A549 treated with DMSO at 1 μM for 4 hours (cell line): ENCODE data around the gene DALRD3. TPM values are rescaled to one million over a fixed set of nuclear protein-coding genes. Genes with fewer than 3 reads are reported as not detected.

ENCODE experiments used
- total RNA-seq: library from RNA; stranded (reverse); fragments of 200-300 nt; extraction: Qiagen RNA extraction; gene quantifications from 5 replicates; pipeline ENCODE4 v1.2.3, GENCODE V29; 2022; ENCODE audit warnings: low read depth

DALRD3 gene, protein sequence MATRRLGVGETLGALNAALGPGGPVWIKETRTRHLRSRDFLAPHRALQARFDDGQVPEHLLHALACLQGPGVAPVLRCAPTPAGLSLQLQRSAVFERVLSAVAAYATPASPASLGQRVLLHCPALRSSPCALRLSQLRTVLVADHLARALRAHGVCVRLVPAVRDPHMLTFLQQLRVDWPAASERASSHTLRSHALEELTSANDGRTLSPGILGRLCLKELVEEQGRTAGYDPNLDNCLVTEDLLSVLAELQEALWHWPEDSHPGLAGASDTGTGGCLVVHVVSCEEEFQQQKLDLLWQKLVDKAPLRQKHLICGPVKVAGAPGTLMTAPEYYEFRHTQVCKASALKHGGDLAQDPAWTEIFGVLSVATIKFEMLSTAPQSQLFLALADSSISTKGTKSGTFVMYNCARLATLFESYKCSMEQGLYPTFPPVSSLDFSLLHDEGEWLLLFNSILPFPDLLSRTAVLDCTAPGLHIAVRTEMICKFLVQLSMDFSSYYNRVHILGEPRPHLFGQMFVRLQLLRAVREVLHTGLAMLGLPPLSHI
- 18.4 to 24.0 TPM (median 22.8 TPM) in 5 replicates for total RNA-seq

DNA sequence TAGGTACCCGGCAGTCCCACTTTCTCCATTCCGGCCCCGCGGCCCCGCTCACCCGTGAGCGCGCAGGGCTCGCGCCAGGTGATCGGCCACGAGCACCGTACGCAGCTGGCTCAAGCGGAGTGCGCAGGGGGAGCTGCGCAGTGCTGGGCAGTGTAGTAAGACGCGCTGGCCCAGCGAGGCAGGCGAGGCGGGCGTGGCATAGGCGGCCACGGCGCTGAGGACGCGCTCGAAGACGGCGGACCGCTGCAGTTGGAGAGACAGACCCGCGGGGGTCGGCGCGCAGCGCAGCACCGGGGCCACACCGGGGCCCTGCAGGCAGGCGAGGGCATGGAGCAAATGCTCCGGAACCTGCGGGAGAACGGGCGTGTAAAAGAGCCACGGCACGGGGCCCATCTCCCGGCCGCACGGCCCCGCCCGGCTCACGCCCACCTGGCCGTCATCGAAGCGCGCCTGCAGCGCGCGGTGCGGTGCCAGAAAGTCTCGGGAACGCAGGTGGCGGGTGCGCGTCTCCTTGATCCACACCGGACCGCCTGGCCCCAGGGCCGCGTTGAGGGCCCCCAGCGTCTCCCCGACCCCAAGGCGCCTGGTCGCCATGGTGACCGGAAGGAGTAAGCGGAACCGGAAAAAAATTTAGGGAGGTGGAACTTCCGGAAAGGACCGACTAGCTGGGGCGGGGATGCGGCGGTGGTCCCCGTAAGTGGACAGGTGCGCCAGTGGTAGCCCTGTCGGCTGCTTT is at the start of gene DALRD3:
TSS of gene DALRD3 (minus strand) at position 610 of the 736 bp plus-strand sequence. CDS start at position 594, 16 bp downstream.

DNA sequence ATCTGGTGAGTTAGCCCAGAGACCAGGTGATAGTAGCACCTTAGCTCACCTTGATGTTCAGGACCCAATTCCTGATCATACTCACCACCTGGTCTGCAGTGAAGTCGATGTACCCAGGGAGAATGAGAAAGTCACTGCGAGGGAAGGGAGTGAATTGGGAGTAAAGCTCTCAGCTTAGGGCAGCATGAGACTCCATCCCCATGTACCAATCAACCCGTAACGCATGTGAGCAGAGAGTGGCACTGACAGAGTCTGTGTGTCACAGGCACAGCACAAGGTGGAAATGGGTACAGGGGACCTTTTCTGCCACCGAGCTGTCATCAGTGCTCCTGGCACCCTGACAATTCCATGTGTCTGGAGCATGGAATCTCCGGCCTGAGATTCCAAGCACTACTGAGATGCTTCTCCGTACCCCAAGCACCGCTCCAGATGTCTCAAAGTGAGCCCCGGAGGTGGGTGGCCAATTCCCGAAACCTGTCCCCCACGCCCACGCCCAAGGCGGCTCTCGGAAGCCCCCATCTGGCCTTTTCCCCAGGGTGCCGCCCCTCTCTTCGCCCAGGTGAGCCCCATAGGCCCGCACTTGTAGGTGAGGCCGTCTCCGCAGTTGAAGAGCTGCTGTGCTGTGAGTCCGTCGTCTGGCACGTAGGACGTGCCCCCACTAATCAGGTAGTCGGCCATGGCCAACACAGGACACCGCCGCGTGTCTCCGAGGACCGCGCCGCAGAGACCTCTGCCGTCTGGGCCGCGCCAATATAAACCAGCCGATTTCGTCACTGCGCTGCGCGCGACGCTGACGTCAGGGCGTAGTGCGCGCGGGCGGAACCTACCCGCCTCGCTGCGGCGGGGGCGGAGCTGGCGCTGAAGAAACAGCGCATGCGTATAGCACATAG is 10.5 kb upstream of the DALRD3 start, which contains the start of gene IMPDH2:
TSS of gene IMPDH2 (minus strand) at position 726 of the 890 bp plus-strand sequence. CDS start at position 678, 48 bp downstream.

DNA sequence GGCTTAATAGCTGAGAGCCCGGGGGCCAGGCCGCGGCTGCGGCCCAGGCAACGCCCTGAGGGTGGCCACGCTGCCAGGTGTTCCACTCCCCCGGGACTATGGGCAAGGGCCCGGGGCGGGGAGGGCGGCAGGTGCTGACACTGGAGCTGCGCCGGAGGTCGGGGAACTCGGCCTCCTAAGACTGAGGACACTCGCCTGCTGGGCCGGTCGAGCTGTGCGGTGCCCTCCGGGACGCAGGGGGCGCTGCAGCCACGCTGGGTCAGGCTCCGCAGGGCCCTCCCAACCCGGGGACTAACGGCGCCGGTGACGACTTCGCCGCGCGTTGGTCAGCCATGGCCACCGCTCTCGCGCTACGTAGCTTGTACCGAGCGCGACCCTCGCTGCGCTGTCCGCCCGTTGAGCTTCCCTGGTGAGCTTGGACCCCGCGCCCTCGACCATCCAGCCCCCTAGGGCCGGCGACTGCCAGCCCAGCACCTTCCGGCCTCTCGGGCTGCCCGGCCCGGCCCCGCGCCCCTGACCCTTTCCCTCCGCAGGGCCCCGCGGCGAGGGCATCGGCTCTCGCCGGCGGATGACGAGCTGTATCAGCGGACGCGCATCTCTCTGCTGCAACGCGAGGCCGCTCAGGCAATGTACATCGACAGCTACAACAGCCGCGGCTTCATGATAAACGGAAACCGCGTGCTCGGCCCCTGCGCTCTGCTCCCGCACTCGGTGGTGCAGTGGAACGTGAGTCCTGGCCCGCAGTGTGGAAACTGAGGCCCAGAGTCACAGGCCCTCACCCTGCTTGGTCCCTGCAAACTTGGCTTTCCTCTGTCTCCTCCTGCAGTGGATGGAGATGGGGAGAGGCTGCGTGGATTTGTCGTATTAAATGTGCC is 3.7 kb upstream of the DALRD3 start, which contains the start of gene NDUFAF3:
TSS of gene NDUFAF3 (plus strand) at position 309 of the 875 bp plus-strand sequence. CDS start at position 333, 24 bp downstream.

DNA sequence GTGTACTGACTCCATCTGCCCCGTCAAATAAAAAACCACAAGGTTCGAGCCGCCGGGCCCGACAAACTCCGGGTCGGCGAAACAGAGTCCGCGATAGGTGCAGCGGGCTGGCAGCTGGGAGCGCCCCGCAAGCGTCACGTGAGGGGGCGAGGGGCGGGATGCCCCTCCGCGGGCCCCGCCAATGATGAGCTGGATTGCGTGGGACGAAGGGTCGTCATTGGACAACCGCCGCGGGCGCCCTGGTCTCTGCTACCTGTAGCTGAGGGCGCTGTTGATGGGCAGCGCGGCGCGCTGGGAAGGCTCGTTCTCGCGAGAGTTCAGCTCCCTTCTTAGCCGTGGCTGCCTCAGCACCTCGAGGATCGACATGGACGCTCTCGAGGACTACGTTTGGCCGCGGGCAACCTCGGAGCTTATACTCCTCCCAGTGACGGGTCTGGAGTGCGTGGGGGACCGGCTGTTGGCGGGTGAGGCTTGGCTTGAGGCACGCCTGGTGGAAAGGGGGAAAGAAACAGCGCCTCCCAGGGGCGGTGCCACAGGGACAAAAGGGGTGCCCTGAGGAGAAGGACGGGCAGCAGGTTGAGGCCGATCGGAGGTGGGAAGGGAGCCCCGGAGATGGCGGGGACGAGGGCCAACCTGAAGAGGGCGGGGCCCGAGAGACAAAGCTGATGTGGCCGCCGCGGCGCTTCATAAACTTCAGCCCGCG is 11.2 kb downstream of the DALRD3 start, which contains the start of gene WDR6:
TSS of gene WDR6 (plus strand) at position 324 of the 703 bp plus-strand sequence. CDS start at position 365, 41 bp downstream.

DNA sequence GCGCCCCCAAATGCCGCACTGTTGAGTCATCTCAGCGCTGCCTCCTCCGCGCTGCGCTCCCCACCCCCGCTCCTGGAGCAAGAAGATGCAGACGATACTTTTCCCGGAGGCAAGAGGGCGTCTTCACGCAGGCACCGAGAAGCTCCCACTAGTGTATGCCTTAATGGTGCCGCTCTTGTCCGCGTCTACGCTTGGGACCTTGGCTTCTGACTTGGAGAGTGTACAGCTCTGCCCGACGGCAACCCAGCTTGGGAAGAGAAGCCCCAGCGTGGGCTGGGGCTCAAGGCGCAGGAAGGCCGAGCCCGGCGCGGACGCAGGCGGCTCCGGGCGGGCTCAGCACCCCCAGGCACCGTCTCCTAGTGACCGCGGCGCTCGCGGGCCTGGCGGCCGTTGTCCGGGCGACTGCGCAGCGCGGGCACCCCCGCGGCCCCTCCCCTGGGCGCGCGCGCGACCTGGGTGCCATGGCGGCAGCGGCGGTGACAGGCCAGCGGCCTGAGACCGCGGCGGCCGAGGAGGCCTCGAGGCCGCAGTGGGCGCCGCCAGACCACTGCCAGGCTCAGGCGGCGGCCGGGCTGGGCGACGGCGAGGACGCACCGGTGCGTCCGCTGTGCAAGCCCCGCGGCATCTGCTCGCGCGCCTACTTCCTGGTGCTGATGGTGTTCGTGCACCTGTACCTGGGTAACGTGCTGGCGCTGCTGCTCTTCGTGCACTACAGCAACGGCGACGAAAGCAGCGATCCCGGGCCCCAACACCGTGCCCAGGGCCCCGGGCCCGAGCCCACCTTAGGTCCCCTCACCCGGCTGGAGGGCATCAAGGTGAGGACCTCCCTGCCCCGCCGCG is 28.4 kb downstream of the DALRD3 start, which contains the start of gene P4HTM:
TSS of gene P4HTM (plus strand) at position 446 of the 840 bp plus-strand sequence. CDS start at position 462, 16 bp downstream.

Other genes starting within 250 kb of the DALRD3 start
- 16.9 to 22.1 TPM (median 21.3 TPM) in 5 replicates for gene PRKAR2A, start 170.7 kb downstream of the DALRD3 start, total RNA-seq
- gene SLC25A20, start 119.7 kb downstream of the DALRD3 start, total RNA-seq, result 9.9 to 12.9 TPM (median 11.2 TPM) in 5 replicates
- gene ARIH2, start 99.7 kb downstream of the DALRD3 start, total RNA-seq, result 60.4 to 67.4 TPM (median 64.0 TPM) in 5 replicates
- gene P4HTM, start 28.3 kb downstream of the DALRD3 start, total RNA-seq, result 14.8 to 19.6 TPM (median 18.6 TPM) in 5 replicates
- gene WDR6, start 11.2 kb downstream of the DALRD3 start, total RNA-seq, result 63.0 to 78.6 TPM (median 69.7 TPM) in 5 replicates
- 61.7 to 88.7 TPM (median 84.3 TPM) in 5 replicates for gene NDUFAF3, start 3.5 kb upstream of the DALRD3 start, total RNA-seq
- 162 to 177 TPM (median 166 TPM) in 5 replicates for gene IMPDH2, start 10.8 kb upstream of the DALRD3 start, total RNA-seq
- 38.9 to 46.3 TPM (median 41.4 TPM) in 5 replicates for gene QRICH1, start 75.5 kb upstream of the DALRD3 start, total RNA-seq
- gene QARS1, start 86.2 kb upstream of the DALRD3 start, total RNA-seq, result 136 to 172 TPM (median 143 TPM) in 5 replicates
- 18.4 to 28.3 TPM (median 24.9 TPM) in 5 replicates for gene USP19, start 102.2 kb upstream of the DALRD3 start, total RNA-seq
- gene LAMB2, start 114.5 kb upstream of the DALRD3 start, total RNA-seq, result 87.0 to 93.1 TPM (median 91.1 TPM) in 5 replicates
- gene CCDC71, start 147.8 kb upstream of the DALRD3 start, total RNA-seq, result 11.4 to 15.6 TPM (median 12.4 TPM) in 5 replicates
- 4.0 to 5.3 TPM (median 5.0 TPM) in 5 replicates for gene KLHDC8B, start 153.0 kb upstream of the DALRD3 start, total RNA-seq